GF-D8 (cell line): ENCODE measurements around the gene MUC6.
"Not testable (repeated sequence)": the region's sequence is repeated elsewhere in the genome, so short reads cannot be mapped to it uniquely, and the experiment has no call there.

ENCODE experiments used
- DNase-seq: peaks from one replicate; lab custom pipeline; 2025; lab: John Stamatoyannopoulos, UW

Gene MUC6

GRCh38 chr11:985406-985805, 51.1 kb downstream of the MUC6 start:
- no peak for DNase-seq

- DNase-seq, result no peak
Observed at GRCh38 chr11:984546-984945, 52.0 kb downstream of the MUC6 start.

GRCh38 chr11:981764-982163, 54.8 kb downstream of the MUC6 start:
- no peak for DNase-seq

GRCh38 chr11:980438-981357, 55.8 kb downstream of the MUC6 start:
- DNase-seq, result no peak

GRCh38 chr11:978781-979180, 57.7 kb downstream of the MUC6 start:
- DNase-seq, result no peak

GRCh38 chr11:977830-978720, 58.4 kb downstream of the MUC6 start:
- no peak for DNase-seq

- no peak for DNase-seq
Observed at GRCh38 chr11:976431-977160, 59.9 kb downstream of the MUC6 start.

GRCh38 chr11:975827-976226, 60.7 kb downstream of the MUC6 start:
- no peak for DNase-seq

GRCh38 chr11:975376-975775, 61.1 kb downstream of the MUC6 start:
- not testable (repeated sequence) for DNase-seq

- no peak for DNase-seq
Observed at GRCh38 chr11:973237-973636, 63.3 kb downstream of the MUC6 start.

GRCh38 chr11:972523-973211, 63.9 kb downstream of the MUC6 start:
- no peak for DNase-seq

GRCh38 chr11:971731-972365, 64.7 kb downstream of the MUC6 start:
- no peak for DNase-seq

GRCh38 chr11:971092-971690, 65.3 kb downstream of the MUC6 start:
- no peak for DNase-seq

- peak; percentile 67 for DNase-seq
Observed at GRCh38 chr11:970319-970871, 66.1 kb downstream of the MUC6 start.

- no peak for DNase-seq
Observed at GRCh38 chr11:969651-970205, 66.8 kb downstream of the MUC6 start.

- DNase-seq, result no peak
Observed at GRCh38 chr11:968822-969221, 67.7 kb downstream of the MUC6 start.

- no peak for DNase-seq
Observed at GRCh38 chr11:967995-968751, 68.3 kb downstream of the MUC6 start.

- no peak for DNase-seq
Observed at GRCh38 chr11:965206-965775, 71.2 kb downstream of the MUC6 start.

GRCh38 chr11:963852-964251, 72.7 kb downstream of the MUC6 start:
- no peak for DNase-seq
